Measurements from ENCODE around the gene OR2Y1. TPM values are rescaled to one million over a fixed set of nuclear protein-coding genes. Genes with fewer than 3 reads are reported as not detected.
"Not testable (repeated sequence)": the region's sequence is repeated elsewhere in the genome, so short reads cannot be mapped to it uniquely, and the experiment has no call there.

Gene OR2Y1, protein sequence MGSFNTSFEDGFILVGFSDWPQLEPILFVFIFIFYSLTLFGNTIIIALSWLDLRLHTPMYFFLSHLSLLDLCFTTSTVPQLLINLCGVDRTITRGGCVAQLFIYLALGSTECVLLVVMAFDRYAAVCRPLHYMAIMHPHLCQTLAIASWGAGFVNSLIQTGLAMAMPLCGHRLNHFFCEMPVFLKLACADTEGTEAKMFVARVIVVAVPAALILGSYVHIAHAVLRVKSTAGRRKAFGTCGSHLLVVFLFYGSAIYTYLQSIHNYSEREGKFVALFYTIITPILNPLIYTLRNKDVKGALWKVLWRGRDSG
- not detected for total RNA-seq

DNA sequence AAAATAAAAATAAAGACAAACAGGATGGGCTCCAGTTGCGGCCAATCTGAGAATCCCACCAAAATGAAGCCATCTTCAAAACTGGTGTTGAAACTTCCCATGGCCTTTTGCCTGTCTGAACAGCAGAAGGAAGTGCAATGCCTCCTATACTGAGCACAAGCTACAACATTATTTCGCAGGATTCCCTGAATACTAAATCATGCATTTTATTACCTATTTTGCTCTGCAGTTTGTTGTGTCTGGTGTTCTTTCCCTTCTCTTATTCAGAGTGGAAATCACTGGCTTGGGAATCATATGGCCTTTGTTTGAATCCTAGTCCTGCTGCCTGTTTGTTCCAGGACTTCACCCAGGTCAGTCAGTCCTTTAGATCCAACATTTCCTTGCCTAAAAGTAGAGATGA lies at the start of gene OR2Y1:
TSS of gene OR2Y1 (minus strand) at position 101 of the 400 bp plus-strand sequence. CDS start at position 101, 0 bp downstream.
- no peaks in the 10 kb centered on the region for H3K36me3 Mint-ChIP-seq

DNA sequence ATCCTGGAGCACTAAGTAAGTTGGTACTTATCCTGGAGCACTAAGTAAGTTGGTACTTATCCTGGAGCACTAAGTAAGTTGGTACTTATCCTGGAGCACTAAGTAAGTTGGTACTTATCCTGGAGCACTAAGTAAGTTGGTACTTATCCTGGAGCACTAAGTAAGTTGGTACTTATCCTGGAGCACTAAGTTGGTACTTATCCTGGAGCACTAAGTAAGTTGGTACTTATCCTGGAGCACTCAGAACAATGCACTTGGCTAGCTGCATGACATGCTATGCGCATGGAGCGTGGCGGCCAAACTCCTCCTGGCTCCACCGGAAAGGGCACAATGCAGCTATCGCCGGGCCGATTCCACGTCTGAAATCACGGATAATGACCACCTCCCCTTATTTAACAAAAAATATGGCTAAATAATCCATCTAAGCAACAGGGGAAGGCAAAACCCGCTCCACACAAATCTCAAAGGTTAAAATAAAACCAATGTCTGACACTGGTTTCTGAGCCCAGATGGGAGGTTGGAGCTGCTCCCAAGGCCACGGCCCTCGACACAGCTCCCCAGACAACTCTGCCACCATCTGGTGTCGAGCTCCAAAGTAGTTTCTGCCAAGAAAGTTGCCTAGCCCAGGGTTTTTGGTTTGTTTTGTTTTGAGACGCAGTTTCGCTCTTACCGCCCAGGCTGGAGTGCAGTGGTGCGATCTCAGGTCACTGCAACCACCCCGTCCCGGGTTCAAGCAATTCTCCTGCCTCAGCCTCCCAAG lies 49.0 kb upstream of the OR2Y1 start:
- not testable (repeated sequence) for H3K4me3 Mint-ChIP-seq; H3K27ac Mint-ChIP-seq; H3K9me3 Mint-ChIP-seq (ENCODE audit: low read depth); ATAC-seq; H3K27me3 Mint-ChIP-seq; DNase-seq
- CTCF ChIA-PET: interaction anchor here (1.6 to 2.1 kb wide), 2 partner anchors 15 to 42 kb away, joined by 4 to 5 read pairs; no protein-coding TSS in a partner anchor
- peaks cover 23% of the 10 kb centered on the region for H3K36me3 Mint-ChIP-seq
- peaks cover 24% of the 10 kb centered on the region for H3K4me1 Mint-ChIP-seq

More for the DNA sequence above, at the start of gene OR2Y1:
- Mint-ChIP-seq H3K27me3 (peaks cover 20% of the 10 kb centered on the region), H3K27ac (no peak within 1 kb of the TSS), H3K9me3 (ENCODE audit: low read depth) (no peaks in the 10 kb centered on the region), H3K4me1 (no peaks in the 10 kb centered on the region), H3K4me3 (no peak within 1 kb of the TSS)
- no peak for DNase-seq
- CTCF ChIA-PET: no interaction called here
- ATAC-seq: no peak

DNA sequence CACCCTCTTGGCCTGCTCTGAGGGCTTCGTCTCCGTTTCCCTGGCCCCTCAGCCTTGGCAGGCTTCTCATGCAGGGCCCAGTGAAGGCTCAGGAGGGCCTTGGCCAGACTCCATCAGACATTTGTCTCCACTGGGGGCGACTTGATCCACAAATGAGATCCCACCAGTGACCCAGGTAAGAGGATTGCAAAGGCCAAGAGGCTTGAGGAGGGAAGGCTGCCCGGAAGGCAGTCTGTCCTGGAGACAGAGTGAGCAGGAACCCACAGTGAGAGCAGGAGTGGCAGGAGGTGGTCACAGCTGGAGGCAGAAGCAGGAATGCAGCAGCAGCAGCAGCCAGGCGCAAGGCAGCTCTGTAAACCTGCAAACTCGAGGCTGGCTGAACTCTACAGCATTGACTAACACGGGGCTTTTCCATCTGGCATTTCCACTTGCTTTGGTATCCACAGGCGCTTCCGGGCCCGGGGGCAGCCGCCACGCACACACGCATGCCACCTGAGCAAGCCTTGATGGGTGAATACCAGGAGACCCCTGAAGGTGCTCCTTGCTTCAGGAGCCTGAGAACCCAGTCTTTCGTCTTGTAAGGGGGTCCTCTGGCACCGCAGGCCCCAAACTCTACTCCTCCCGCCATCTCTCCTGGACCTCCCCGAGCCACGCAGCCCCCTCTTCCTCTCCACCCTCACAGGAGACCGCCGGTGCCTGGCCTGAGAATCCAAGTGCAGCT lies 48.0 kb upstream of the OR2Y1 start:
- Mint-ChIP-seq H3K27me3 (no peaks in the 10 kb centered on the region), H3K4me3 (no peak overlapping the region), H3K9me3 (ENCODE audit: low read depth) (no peaks in the 10 kb centered on the region), H3K27ac (peak overlapping the region; percentile 57), H3K36me3 (peaks cover 16% of the 10 kb centered on the region), H3K4me1 (peaks cover 16% of the 10 kb centered on the region)
- ATAC-seq: no peak
- DNase-seq: no peak
- CTCF ChIA-PET: interaction anchor here (1.6 to 1.8 kb wide), 2 partner anchors 8 to 16 kb away, joined by 4 to 8 read pairs; no protein-coding TSS in a partner anchor

DNA sequence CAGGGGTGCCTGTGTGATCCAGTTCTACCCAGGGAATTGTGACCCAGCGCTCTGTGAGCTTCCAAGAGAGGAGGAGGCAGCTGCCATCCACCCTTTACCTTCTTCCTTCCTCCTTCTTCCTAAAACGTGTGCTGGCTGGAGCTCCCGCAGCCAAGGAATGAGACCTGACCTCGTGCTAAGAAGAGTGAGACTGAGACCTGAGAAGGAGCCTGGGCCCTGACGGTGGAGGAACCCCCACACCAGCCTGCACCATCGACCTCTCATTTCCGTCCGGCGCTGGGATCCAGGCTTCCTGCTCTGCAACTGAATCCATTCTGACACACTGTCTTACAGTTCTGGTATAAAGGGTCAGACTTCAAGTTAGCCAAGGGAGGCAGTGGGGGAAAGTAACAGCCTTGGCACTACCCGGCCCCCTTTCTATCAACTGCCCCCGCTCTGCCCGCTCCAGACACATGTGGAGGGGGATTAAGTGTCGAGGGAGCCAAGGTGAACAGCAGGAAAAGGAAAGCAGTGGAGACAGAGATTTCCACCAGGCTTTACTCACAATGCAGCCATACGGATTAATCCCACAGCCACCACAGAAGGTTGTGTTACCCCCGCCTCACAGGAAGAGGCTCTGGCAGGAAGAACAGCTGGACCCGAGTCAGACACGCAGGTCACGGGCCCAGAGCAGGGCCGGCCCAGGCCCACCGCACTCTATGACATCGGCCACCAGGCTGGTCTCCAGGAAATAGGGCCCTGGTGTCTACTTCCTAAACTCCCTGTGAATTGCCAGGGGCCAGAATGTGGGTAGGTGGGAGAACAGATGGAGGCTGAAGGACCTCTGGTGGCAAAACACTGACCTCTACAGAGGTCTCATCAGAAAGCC lies 46.9 kb upstream of the OR2Y1 start:
- peak overlapping the region; percentile 6 for H3K27ac Mint-ChIP-seq
- no peak for DNase-seq
- no peaks in the 10 kb centered on the region for H3K27me3 Mint-ChIP-seq
- H3K4me3 Mint-ChIP-seq: no peak overlapping the region
- CTCF ChIA-PET: interaction anchor here (1.8 kb wide), 1 partner anchor 9 kb away, joined by 8 read pairs; no protein-coding TSS in a partner anchor
- peaks cover 14% of the 10 kb centered on the region for H3K36me3 Mint-ChIP-seq
- H3K9me3 Mint-ChIP-seq (ENCODE audit: low read depth): no peaks in the 10 kb centered on the region
- ATAC-seq: no peak
- H3K4me1 Mint-ChIP-seq: peaks cover 15% of the 10 kb centered on the region

DNA sequence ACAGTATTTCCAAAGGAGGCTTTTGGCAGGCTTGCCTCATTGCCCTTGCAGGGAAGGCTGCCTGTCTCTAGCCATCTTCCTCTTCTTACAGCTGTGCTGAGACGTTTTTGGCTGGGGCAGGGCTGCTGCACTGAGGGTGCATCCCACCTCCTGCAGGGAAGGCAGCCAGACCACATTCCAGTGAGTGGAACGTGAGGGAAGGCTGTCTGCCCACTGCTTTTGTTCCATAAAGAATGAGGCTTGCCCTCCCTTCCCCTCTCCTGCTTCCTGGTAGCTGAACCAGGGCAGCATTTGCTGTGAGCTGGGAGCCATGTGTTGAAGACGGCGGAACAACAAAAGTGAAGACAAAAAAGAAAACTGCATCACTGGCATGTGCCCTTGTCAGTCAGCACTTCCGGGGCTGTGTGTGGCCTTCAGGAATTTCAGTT lies 46.0 kb upstream of the OR2Y1 start:
- Mint-ChIP-seq H3K27ac (no peak overlapping the region), H3K4me1 (peaks cover 15% of the 10 kb centered on the region)
- ATAC-seq: no peak

DNA sequence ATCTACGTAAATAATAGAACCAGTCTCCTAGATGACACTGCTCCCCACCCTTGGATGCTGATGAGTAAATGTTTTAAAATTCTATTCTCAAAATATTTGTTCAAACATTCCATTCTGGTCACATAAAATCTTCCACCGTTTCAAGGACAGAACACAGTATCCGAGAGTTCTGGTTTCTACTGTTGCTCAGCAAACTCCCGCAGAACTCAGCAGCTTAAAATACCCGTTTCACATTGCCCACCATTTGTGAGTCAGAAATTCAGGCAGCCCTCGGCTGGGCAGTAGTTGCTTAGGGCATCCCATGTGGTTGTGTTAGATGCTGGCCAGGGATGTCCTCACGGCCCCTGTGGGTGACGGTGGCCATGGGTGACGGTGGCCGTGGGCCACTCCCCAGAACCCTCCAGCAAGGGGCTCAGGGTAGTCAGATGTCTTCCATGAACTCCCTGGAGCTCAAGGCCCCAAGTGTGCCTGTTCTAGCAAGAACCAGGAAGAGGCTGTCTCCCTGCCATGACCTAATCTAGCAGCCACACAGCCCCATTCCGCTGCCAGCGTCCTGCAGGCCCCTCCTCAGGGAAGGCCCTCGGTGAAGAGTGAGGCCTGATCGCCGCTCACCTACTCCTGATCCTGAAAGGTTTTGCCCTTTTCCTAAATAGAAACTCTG lies 45.4 kb upstream of the OR2Y1 start:
- ATAC-seq (no peak), DNase-seq (no peak)
- CTCF ChIA-PET: interaction anchor here (0.6 to 1.2 kb wide), 8 partner anchors 11 to 371 kb away, joined by 3 to 7 read pairs (median 4); no protein-coding TSS in a partner anchor
- H3K27me3 Mint-ChIP-seq: no peaks in the 10 kb centered on the region
- no peak overlapping the region for H3K27ac Mint-ChIP-seq
- peaks cover 7% of the 10 kb centered on the region for H3K36me3 Mint-ChIP-seq
- peaks cover 14% of the 10 kb centered on the region for H3K4me1 Mint-ChIP-seq
- no peaks in the 10 kb centered on the region for H3K9me3 Mint-ChIP-seq (ENCODE audit: low read depth)
- no peak overlapping the region for H3K4me3 Mint-ChIP-seq

More for the DNA sequence above, 46.0 kb upstream of the OR2Y1 start:
- H3K4me3 Mint-ChIP-seq: no peak overlapping the region
- peaks cover 9% of the 10 kb centered on the region for H3K36me3 Mint-ChIP-seq
- DNase-seq: no peak
- no peaks in the 10 kb centered on the region for H3K27me3 Mint-ChIP-seq
- CTCF ChIA-PET: interaction anchor here (1.8 kb wide), 1 partner anchor 10 kb away, joined by 8 read pairs; no protein-coding TSS in a partner anchor
- H3K9me3 Mint-ChIP-seq (ENCODE audit: low read depth): no peaks in the 10 kb centered on the region

DNA sequence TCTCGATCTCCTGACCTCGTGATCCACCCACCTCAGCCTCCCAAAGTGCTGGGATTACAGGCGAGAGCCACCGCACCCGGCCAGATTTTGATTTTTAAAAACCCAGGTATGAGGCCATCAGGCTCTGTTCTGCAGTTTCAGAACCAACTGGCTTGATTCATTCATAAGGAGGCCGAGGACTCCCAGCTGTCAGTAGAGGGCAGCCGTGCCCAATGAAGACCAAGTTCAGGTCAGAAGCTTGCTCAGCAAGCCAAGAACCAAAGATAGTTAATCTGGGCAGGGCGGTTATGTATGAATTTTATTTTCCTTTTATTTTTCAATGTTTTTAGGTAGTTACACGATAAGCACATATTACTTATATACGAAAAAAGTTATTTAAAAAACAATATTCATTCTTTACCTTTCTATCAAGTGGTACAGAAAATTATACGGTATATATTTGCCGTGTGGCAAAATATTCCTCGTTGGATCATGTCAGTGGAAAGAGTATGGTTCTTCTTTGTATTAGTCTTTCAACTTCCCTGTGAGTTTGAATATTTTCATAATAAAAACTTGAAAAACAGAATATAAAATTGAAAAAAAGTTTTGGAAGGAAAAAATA lies 44.7 kb upstream of the OR2Y1 start:
- Mint-ChIP-seq H3K27me3 (no peaks in the 10 kb centered on the region), H3K27ac (no peak overlapping the region), H3K4me1 (peaks cover 11% of the 10 kb centered on the region), H3K36me3 (peaks cover 6% of the 10 kb centered on the region), H3K9me3 (ENCODE audit: low read depth) (no peaks in the 10 kb centered on the region), H3K4me3 (no peak overlapping the region)
- ATAC-seq (peak; percentile 77), DNase-seq (peak; percentile 83)
- CTCF ChIA-PET: interaction anchor here (0.6 to 1.2 kb wide), 9 partner anchors 11 to 372 kb away, joined by 3 to 7 read pairs (median 4); no protein-coding TSS in a partner anchor

DNA sequence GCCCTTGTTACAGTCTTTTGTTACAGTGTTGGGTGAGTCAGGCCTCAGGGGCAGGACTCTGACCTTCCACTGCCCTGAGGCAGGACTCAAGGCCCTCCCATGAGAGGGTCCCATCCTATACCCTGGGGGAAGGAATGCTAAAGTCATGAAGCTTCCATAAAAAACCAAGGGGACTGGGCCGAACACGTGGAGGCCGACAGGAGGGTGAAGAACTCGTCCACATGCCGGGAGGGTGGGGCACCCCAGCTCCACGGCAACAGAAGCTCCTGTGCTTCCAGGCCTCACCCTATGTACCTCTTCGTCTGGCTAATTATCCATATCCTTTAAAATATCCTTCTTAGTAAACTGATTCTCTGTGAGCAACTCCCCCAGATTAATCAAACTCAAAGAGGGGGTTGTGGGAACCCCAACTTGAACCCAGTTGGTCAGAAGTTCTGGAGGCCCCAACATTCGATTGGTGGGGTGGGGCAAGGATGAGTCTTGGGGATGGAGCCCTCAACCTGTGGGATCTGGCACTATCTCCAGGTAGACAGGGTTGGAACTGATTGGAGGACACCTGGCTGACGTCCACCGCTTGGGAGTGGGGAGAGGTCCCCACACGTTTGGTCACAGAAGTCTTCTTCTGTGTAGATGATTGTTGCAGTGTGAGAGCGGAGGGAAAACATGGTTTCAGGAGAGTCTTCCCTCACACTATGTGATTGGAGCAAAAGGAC lies 43.6 kb upstream of the OR2Y1 start:
- Mint-ChIP-seq H3K27me3 (no peaks in the 10 kb centered on the region), H3K36me3 (peaks cover 2% of the 10 kb centered on the region), H3K4me1 (peaks cover 11% of the 10 kb centered on the region), H3K27ac (no peak overlapping the region), H3K9me3 (ENCODE audit: low read depth) (no peaks in the 10 kb centered on the region), H3K4me3 (no peak overlapping the region)
- DNase-seq (no peak), ATAC-seq (no peak)
- CTCF ChIA-PET: interaction anchor here (1.1 to 1.2 kb wide), 6 partner anchors 15 to 87 kb away, joined by 3 to 6 read pairs (median 4); no protein-coding TSS in a partner anchor

DNA sequence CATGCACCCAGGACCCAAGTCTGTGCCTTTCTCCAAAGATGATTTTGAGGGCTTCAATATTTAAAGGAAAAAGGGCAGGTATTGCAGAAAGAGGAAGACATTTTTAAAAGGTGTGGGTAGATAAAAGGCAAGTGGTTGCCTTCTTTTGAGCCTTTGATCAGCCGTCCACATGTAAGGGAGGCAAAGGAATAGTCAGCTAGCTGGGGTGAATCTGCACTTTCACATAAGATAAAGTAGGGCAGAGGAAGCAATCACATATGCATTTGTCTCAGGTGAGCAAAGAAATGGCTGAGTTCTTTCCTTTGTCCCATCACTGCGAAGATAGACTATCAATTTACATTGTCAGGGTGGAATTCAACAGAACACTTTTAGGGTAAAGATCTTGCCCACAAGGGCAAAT lies 42.9 kb upstream of the OR2Y1 start:
- Mint-ChIP-seq H3K9me3 (ENCODE audit: low read depth) (no peaks in the 10 kb centered on the region), H3K27me3 (no peaks in the 10 kb centered on the region), H3K4me1 (peaks cover 9% of the 10 kb centered on the region), H3K27ac (no peak overlapping the region), H3K36me3 (peaks cover 2% of the 10 kb centered on the region), H3K4me3 (no peak overlapping the region)
- DNase-seq: no peak
- no peak for ATAC-seq
- CTCF ChIA-PET: interaction anchor here (1.1 to 1.3 kb wide), 3 partner anchors 9 to 87 kb away, joined by 3 to 4 read pairs (median 4); no protein-coding TSS in a partner anchor

DNA sequence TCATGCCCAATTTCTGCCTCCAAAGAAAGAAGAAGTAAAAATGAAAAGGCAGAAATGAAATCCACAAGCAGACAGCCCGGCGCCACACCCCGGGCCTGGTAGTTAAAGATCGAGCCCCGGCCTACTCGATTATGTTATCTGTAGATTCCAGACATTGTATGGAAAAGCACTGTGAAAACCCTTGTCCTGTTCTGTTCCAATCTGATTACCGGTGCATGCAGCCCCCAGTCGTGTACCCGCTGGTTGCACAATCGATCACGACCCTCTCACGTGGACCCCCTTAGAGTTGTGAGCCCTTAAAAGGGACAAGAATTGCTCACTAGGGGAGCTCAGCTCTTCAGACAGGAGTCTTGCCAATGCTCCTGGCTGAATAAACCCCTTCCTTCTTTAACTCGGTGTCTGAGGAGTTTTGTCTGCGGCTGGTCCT lies 42.1 kb upstream of the OR2Y1 start:
- not testable (repeated sequence) for H3K27ac Mint-ChIP-seq; H3K36me3 Mint-ChIP-seq; H3K9me3 Mint-ChIP-seq (ENCODE audit: low read depth); H3K4me3 Mint-ChIP-seq; DNase-seq; ATAC-seq; H3K27me3 Mint-ChIP-seq; H3K4me1 Mint-ChIP-seq
- CTCF ChIA-PET: interaction anchor here (1.3 kb wide), 1 partner anchor 10 kb away, joined by 4 read pairs; no protein-coding TSS in a partner anchor

DNA sequence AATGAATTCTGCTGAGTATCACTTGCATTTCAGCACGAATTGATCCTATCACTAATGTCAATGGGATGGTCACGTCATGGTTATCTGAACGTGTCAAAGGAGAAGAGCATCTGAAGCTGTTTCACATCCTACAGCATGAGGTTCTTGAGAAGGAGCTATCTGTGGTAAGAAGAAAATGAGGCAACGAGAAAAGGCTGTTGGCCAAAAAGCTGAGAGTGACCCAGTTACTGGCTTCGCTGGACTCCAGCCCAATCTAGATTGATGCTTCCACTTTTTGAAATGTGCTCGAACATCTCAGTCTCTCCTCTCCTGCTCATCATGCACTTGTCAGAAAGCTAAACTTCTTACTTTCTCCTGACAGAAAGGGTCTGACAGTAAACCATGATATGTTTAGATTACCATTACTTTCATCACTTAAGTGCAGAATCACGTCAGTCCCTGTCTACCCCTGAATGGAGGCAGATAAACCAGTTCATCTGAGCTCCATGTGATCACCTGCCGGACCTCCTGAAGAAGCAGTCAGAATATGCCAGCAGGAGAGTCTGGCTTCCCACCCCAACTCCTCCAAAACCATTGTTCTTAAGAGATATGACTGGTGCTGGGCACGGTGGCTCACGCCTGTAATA lies 40.2 kb upstream of the OR2Y1 start:
- CTCF ChIA-PET: interaction anchor here (0.8 to 1.5 kb wide), 2 partner anchors 22 to 51 kb away, joined by 4 to 6 read pairs; no protein-coding TSS in a partner anchor
- no peak for ATAC-seq
- H3K4me1 Mint-ChIP-seq: no peaks in the 10 kb centered on the region
- peaks cover 3% of the 10 kb centered on the region for H3K27me3 Mint-ChIP-seq
- H3K27ac Mint-ChIP-seq: no peak overlapping the region
- DNase-seq: no peak
- H3K36me3 Mint-ChIP-seq: no peaks in the 10 kb centered on the region
- no peak overlapping the region for H3K4me3 Mint-ChIP-seq
- H3K9me3 Mint-ChIP-seq (ENCODE audit: low read depth): no peaks in the 10 kb centered on the region
